A549 (cell line): Measurements from ENCODE around the gene ADAMTS2.

Source experiments
- EP300 ChIP-seq, 2 experiments: fragments of >200 bp; sonication (Bioruptor Twin); formaldehyde crosslinking; IDR thresholded peaks; 2 replicates in 1 of 2; 3 replicates in 1 of 2; pipeline ENCODE4 v1.6.1; 2016 to 2017
- ESRRA ChIP-seq: fragments of 150-350 bp; IDR thresholded peaks from 2 replicates; pipeline ENCODE4 v1.6.1; 2014; ENCODE audit warnings: mild to moderate bottlenecking, low read length, borderline replicate concordance
- POLR2A ChIP-seq: IDR thresholded peaks from 2 replicates; pipeline ENCODE4 v1.6.1; 2012; ENCODE audit warnings: mild to moderate bottlenecking, low read length
- RCOR1 ChIP-seq: fragments of 150-350 bp; IDR thresholded peaks from 2 replicates; pipeline ENCODE4 v1.6.1; 2014; ENCODE audit warnings: antibody characterized with exemption, low read length, low read depth
- TF ChIP-seq, protein P1 (sequence below): fragments of >200 bp; sonication (Bioruptor Twin); formaldehyde crosslinking; IDR thresholded peaks from 3 replicates; pipeline ENCODE4 v1.5.1; 2016
- TF ChIP-seq, protein P2 (sequence below): fragments of 200-600 bp; sonication (generic); IDR thresholded peaks from 2 replicates; pipeline ENCODE4 v1.6.1; 2016; ENCODE audit warnings: antibody characterized with exemption, mild to moderate bottlenecking, moderate library complexity

DNA sequence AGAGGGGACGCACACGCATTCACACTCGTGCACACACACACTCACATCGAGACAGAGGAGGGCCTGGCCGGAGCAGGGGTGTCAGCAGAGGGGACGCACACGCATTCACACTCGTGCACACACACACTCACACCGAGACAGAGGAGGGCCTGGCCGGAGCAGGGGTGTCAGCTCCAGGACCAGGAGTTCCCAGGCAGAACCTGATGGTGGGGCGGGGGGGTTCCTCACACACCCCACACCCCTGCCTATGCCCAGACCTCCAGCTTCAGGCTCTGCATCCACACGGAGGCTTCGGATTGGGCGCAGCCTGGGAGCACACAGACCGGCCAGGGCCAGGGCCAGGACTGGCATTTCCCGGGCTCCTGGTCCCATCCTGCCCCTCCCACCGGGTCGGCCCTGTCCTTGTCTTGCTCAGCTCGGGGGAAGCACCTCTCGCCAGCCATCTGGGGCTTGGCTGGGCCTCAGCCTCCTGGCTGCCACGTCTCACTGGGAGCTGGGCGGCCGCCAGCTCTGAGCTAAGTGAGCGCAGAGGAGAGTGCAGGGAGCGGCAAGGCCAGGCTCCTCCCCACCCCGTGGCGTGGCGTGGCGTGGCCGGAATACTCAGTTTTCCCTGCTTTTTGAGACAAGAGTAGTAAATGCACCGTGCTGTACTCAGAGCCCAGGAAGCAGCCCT lies 31.3 kb downstream of the ADAMTS2 start:
- TF ChIP-seq POLR2A (no peak), RCOR1 (no peak), EP300 (IDR thresholded peaks at IDR 0.05) (no peak), ESRRA (no peak)
- TF ChIP-seq, protein P1, sequence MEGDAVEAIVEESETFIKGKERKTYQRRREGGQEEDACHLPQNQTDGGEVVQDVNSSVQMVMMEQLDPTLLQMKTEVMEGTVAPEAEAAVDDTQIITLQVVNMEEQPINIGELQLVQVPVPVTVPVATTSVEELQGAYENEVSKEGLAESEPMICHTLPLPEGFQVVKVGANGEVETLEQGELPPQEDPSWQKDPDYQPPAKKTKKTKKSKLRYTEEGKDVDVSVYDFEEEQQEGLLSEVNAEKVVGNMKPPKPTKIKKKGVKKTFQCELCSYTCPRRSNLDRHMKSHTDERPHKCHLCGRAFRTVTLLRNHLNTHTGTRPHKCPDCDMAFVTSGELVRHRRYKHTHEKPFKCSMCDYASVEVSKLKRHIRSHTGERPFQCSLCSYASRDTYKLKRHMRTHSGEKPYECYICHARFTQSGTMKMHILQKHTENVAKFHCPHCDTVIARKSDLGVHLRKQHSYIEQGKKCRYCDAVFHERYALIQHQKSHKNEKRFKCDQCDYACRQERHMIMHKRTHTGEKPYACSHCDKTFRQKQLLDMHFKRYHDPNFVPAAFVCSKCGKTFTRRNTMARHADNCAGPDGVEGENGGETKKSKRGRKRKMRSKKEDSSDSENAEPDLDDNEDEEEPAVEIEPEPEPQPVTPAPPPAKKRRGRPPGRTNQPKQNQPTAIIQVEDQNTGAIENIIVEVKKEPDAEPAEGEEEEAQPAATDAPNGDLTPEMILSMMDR, result no peak
- TF ChIP-seq, protein P2, sequence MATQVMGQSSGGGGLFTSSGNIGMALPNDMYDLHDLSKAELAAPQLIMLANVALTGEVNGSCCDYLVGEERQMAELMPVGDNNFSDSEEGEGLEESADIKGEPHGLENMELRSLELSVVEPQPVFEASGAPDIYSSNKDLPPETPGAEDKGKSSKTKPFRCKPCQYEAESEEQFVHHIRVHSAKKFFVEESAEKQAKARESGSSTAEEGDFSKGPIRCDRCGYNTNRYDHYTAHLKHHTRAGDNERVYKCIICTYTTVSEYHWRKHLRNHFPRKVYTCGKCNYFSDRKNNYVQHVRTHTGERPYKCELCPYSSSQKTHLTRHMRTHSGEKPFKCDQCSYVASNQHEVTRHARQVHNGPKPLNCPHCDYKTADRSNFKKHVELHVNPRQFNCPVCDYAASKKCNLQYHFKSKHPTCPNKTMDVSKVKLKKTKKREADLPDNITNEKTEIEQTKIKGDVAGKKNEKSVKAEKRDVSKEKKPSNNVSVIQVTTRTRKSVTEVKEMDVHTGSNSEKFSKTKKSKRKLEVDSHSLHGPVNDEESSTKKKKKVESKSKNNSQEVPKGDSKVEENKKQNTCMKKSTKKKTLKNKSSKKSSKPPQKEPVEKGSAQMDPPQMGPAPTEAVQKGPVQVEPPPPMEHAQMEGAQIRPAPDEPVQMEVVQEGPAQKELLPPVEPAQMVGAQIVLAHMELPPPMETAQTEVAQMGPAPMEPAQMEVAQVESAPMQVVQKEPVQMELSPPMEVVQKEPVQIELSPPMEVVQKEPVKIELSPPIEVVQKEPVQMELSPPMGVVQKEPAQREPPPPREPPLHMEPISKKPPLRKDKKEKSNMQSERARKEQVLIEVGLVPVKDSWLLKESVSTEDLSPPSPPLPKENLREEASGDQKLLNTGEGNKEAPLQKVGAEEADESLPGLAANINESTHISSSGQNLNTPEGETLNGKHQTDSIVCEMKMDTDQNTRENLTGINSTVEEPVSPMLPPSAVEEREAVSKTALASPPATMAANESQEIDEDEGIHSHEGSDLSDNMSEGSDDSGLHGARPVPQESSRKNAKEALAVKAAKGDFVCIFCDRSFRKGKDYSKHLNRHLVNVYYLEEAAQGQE, result no peak
